Measurements from ENCODE around the gene TMC1.

DNA sequence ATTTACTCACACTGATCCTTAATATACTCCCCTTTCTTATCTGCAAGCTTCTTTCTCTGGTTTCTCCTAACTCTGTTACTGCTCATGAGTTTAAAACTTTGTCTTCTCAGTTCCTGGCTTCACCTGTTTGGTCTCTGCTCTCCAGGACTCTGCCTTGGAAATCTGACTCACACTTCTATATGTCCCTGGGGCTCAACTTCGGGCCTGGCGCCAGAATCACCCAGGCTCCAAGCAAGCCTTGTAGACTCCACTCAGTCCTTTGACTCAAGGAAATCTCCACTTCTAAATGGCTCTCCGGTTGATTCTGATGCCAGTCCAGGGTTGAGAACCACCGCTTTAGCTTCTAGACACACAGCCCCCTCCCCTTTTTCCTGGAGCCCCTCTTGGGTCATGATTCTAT, 57.8 kb downstream of the TMC1 start:
- TF ChIP-seq, protein P1, sequence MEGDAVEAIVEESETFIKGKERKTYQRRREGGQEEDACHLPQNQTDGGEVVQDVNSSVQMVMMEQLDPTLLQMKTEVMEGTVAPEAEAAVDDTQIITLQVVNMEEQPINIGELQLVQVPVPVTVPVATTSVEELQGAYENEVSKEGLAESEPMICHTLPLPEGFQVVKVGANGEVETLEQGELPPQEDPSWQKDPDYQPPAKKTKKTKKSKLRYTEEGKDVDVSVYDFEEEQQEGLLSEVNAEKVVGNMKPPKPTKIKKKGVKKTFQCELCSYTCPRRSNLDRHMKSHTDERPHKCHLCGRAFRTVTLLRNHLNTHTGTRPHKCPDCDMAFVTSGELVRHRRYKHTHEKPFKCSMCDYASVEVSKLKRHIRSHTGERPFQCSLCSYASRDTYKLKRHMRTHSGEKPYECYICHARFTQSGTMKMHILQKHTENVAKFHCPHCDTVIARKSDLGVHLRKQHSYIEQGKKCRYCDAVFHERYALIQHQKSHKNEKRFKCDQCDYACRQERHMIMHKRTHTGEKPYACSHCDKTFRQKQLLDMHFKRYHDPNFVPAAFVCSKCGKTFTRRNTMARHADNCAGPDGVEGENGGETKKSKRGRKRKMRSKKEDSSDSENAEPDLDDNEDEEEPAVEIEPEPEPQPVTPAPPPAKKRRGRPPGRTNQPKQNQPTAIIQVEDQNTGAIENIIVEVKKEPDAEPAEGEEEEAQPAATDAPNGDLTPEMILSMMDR (conservative IDR thresholded peaks at IDR 0.05): no peak
- TF ChIP-seq ZFX (IDR thresholded peaks at IDR 0.05): no peak
